ENCODE data around the gene TMEM151A.
"Not testable (repeated sequence)": the region's sequence is repeated elsewhere in the genome, so short reads cannot be mapped to it uniquely, and the experiment has no call there.

The TMEM151A gene

GRCh38 chr11:66317723-66318599 lies 26.3 kb downstream of the TMEM151A start:
- no peak for DNase-seq (ENCODE audit: extremely low spot score, insufficient read length, low read depth)
- no peak for FAIRE-seq

GRCh38 chr11:66318600-66318970 lies 26.9 kb downstream of the TMEM151A start:
- no peak for DNase-seq (ENCODE audit: extremely low spot score, insufficient read length, low read depth)
- FAIRE-seq, result no peak

- DNase-seq (ENCODE audit: extremely low spot score, insufficient read length, low read depth); FAIRE-seq: not testable (repeated sequence)
Observed at GRCh38 chr11:66320289-66320688, 28.6 kb downstream of the TMEM151A start.

- not testable (repeated sequence) for DNase-seq (ENCODE audit: extremely low spot score, insufficient read length, low read depth); FAIRE-seq
Observed at GRCh38 chr11:66320748-66321147, 29.1 kb downstream of the TMEM151A start.

- no peak for DNase-seq (ENCODE audit: extremely low spot score, insufficient read length, low read depth)
- no peak for FAIRE-seq
Observed at GRCh38 chr11:66321606-66322005, 29.9 kb downstream of the TMEM151A start.

GRCh38 chr11:66322732-66323427 lies 31.2 kb downstream of the TMEM151A start:
- DNase-seq (ENCODE audit: extremely low spot score, insufficient read length, low read depth) (no peak), FAIRE-seq (no peak)

- FAIRE-seq, result no peak
- no peak for DNase-seq (ENCODE audit: extremely low spot score, insufficient read length, low read depth)
Observed at GRCh38 chr11:66323684-66324083, 32.0 kb downstream of the TMEM151A start.

GRCh38 chr11:66324664-66325063 lies 33.0 kb downstream of the TMEM151A start:
- DNase-seq (ENCODE audit: extremely low spot score, insufficient read length, low read depth), result no peak
- no peak for FAIRE-seq

GRCh38 chr11:66325263-66325671 lies 33.6 kb downstream of the TMEM151A start:
- DNase-seq (ENCODE audit: extremely low spot score, insufficient read length, low read depth) (no peak), FAIRE-seq (no peak)

GRCh38 chr11:66326261-66327111 lies 34.8 kb downstream of the TMEM151A start:
- FAIRE-seq, result no peak

GRCh38 chr11:66327171-66328030 lies 35.7 kb downstream of the TMEM151A start:
- no peak for FAIRE-seq
- no peak for DNase-seq (ENCODE audit: extremely low spot score, insufficient read length, low read depth)

More at GRCh38 chr11:66326261-66327111, 34.8 kb downstream of the TMEM151A start:
- DNase-seq (ENCODE audit: extremely low spot score, insufficient read length, low read depth), result no peak

GRCh38 chr11:66328031-66328301 lies 36.3 kb downstream of the TMEM151A start:
- FAIRE-seq (no peak), DNase-seq (ENCODE audit: extremely low spot score, insufficient read length, low read depth) (no peak)

GRCh38 chr11:66328302-66329144 lies 36.8 kb downstream of the TMEM151A start:
- DNase-seq (ENCODE audit: extremely low spot score, insufficient read length, low read depth) (peak; percentile 78), FAIRE-seq (peak; percentile 85)

- FAIRE-seq, result no peak
- no peak for DNase-seq (ENCODE audit: extremely low spot score, insufficient read length, low read depth)
Observed at GRCh38 chr11:66329165-66329673, 37.5 kb downstream of the TMEM151A start.

- no peak for DNase-seq (ENCODE audit: extremely low spot score, insufficient read length, low read depth)
- no peak for FAIRE-seq
Observed at GRCh38 chr11:66330931-66331330, 39.2 kb downstream of the TMEM151A start.

- no peak for DNase-seq (ENCODE audit: extremely low spot score, insufficient read length, low read depth)
- FAIRE-seq, result no peak
Observed at GRCh38 chr11:66331542-66332370, 40.1 kb downstream of the TMEM151A start.

GRCh38 chr11:66332371-66333219 lies 40.9 kb downstream of the TMEM151A start:
- DNase-seq (ENCODE audit: extremely low spot score, insufficient read length, low read depth), result no peak
- no peak for FAIRE-seq

Data from GM18507 (cell line).